Keratinocyte (primary cell): ENCODE results near the gene CNPY1. TPM values are rescaled to one million over a fixed set of nuclear protein-coding genes. Genes with fewer than 3 reads are reported as not detected.
A peak's percentile ranks its signal among the peaks of the same experiment; 100 is the strongest.

Source experiments
- DNase-seq: peaks from one replicate; pipeline ENCODE4 v3.0.0-alpha.2; 2011; ENCODE audit warnings: low read depth, missing footprints, low spot score
- FAIRE-seq: peaks from 2 replicates; lab custom pipeline; 2011; peaks lifted over from hg19 to GRCh38; lab: Jason Lieb, UNC
- H2AFZ ChIP-seq: 2 replicates; pipeline ENCODE4 v1.6.0; 2012; ENCODE audit warnings: low read length, control low read depth, inconsistent platforms; ENCODE audit not compliant: control insufficient read depth
- H3K27ac ChIP-seq: 2 replicates; pipeline ENCODE4 v1.5.1; 2011; ENCODE audit warnings: low read length; ENCODE audit not compliant: control insufficient read depth, insufficient read depth
- H3K27me3 ChIP-seq: 3 replicates; pipeline ENCODE4 v1.6.0; 2011; ENCODE audit warnings: low read length; ENCODE audit not compliant: control insufficient read depth, insufficient read depth; ENCODE audit errors: extremely low read depth
- H3K36me3 ChIP-seq, 2 experiments: 2 replicates in 1 of 2; 3 replicates in 1 of 2; pipeline ENCODE4 v1.5.1; 2011; ENCODE audit warnings: low read length in 2 of 2, mild to moderate bottlenecking in 1 of 2; ENCODE audit not compliant: control insufficient read depth in 2 of 2, insufficient read depth in 2 of 2; ENCODE audit errors: extremely low read depth in 1 of 2
- H3K4me1 ChIP-seq: 3 replicates; pipeline ENCODE4 v1.5.1; 2011; ENCODE audit warnings: low read length; ENCODE audit not compliant: control insufficient read depth, insufficient read depth; ENCODE audit errors: extremely low read depth
- H3K4me2 ChIP-seq: 3 replicates; pipeline ENCODE4 v1.6.0; 2011; ENCODE audit warnings: low read depth, low read length; ENCODE audit not compliant: control insufficient read depth, insufficient read depth; ENCODE audit errors: extremely low read depth
- H3K4me3 ChIP-seq, 3 experiments: fragments of 200-600 bp in 1 of 3; sonication (generic) in 1 of 3; 2 replicates in 2 of 3; 3 replicates in 1 of 3; pipeline ENCODE4 v1.5.1; 2011 to 2016; ENCODE audit warnings: low read length in 3 of 3, mild to moderate bottlenecking in 3 of 3, control low read depth in 2 of 3, inconsistent platforms in 1 of 3, low read depth in 1 of 3, mixed read lengths in 1 of 3, mixed run types in 1 of 3, moderate library complexity in 1 of 3; ENCODE audit not compliant: control insufficient read depth in 2 of 3, insufficient read depth in 2 of 3; ENCODE audit errors: extremely low read depth in 1 of 3
- H3K79me2 ChIP-seq: 2 replicates; pipeline ENCODE4 v1.6.0; 2012; ENCODE audit warnings: low read length; ENCODE audit not compliant: control insufficient read depth, insufficient read depth
- H3K9ac ChIP-seq: 3 replicates; pipeline ENCODE4 v1.6.0; 2011; ENCODE audit warnings: low read length; ENCODE audit not compliant: control insufficient read depth, insufficient read depth; ENCODE audit errors: extremely low read depth
- H3K9me1 ChIP-seq: 3 replicates; pipeline ENCODE4 v1.6.0; 2011; ENCODE audit warnings: low read length; ENCODE audit not compliant: control insufficient read depth, insufficient read depth; ENCODE audit errors: extremely low read depth
- H3K9me3 ChIP-seq: 2 replicates; pipeline ENCODE4 v1.5.1; 2012; ENCODE audit warnings: low read depth, low read length; ENCODE audit not compliant: control insufficient read depth
- H4K20me1 ChIP-seq: 3 replicates; pipeline ENCODE4 v1.6.0; 2011; ENCODE audit warnings: low read length; ENCODE audit not compliant: control insufficient read depth, insufficient read depth; ENCODE audit errors: extremely low read depth
- CTCF ChIP-seq, 3 experiments: IDR thresholded peaks in 1 of 3; conservative IDR thresholded peaks in 1 of 3; optimal IDR thresholded peaks in 1 of 3; 2 replicates in 2 of 3; 3 replicates in 1 of 3; pipeline versions ENCODE3 to v1.5.1; 2011; ENCODE audit warnings: low read length in 3 of 3, mild to moderate bottlenecking in 3 of 3, moderate library complexity in 2 of 3, control low read depth in 1 of 3, inconsistent platforms in 1 of 3; ENCODE audit not compliant: insufficient read depth in 2 of 3; ENCODE audit errors: extremely low read depth in 1 of 3
- EZH2 ChIP-seq: IDR thresholded peaks from one replicate; pipeline ENCODE4 v1.6.1; 2012; ENCODE audit warnings: inconsistent platforms, mild to moderate bottlenecking, low read length, moderate library complexity
- dilution Hi-C: fragments of 300-500 bp; cut with MboI; formaldehyde crosslinking; loops from one replicate; pipeline ENCODE4 v1.7.0; 2020; ENCODE audit warnings: low sequenced_read_pairs; ENCODE audit not compliant: extremely low pct_ligation_motif_present
- polyA plus RNA-seq, 5 experiments: library from polyadenylated mRNA; depleted of rRNA in 3 of 5; stranded (reverse) in 3 of 5; stranded (forward) in 1 of 5; unstranded in 1 of 5; fragments of >200 nt; gene quantifications; 1 replicate in 1 of 5; 2 replicates in 3 of 5; 3 replicates in 1 of 5; pipeline versions ENCODE4 v1.2.1 to v1.2.3, GENCODE V29; 2011 to 2012; ENCODE audit warnings: missing spikeins in 2 of 5, low read depth in 1 of 5, low replicate concordance in 1 of 5

CNPY1 gene
- polyA plus RNA-seq, 1 donor (not counting 4 experiments of a cell fraction or from before 2014, with no cell fraction given), result not detected

DNA sequence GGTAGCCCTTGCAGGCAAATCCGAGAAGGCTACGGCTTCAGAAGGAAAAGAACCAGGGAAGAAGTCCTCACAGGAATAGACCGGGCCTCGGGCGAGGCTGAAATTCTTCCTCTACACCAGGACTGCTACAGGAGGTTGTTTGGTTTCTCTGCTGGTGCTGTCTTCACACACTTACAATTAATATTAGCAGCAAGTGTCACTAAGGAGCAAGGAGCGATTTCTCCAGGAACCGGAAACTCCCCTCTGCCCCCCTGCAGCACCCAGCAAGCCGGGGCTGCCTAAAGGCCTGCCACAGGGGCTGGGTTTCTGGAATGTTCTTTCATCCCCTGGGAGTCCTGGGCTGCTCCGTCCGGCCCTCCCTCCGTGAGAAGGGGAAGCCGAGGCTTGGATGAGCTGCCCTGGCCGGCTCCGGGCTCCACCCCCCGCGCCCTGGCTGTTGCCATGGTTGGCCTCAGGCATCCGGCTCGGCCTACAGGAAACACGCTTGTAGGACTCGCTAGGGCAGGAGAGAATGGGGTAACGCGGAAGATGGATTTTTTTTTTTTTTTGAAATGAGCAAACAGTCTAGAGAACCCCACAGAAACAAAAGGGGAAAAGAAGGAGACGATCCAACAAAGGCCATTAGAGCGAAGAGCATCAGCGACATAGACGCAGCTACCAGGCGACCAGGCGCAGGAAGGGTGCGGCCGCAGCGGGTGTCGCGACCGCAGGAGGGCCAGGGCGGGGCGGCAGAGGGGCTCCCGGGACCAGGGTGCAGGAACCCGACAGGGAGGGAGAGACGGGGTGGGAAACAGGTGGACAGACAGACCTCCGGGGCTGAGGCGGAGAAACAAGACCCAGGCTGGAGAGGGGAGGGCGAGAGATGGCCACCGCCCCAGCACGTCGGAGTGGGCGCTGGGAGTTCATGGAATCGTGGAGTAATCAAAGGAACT lies 55.4 kb downstream of the CNPY1 start:
- Histone ChIP-seq H3K27ac (no peak overlapping the region), H3K4me3 (peak overlapping the region in 1 of 3 experiments; percentile 18), H3K4me2 (peak overlapping the region; percentile 11), H3K79me2 (no peaks in the 10 kb centered on the region), H3K27me3 (peaks cover 9% of the 10 kb centered on the region), H3K36me3 (no peaks in the 10 kb centered on the region), H3K4me1 (no peaks in the 10 kb centered on the region), H3K9me1 (no peaks in the 10 kb centered on the region), H2AFZ (peak overlapping the region; percentile 70), H3K9ac (no peak overlapping the region), H4K20me1 (no peaks in the 10 kb centered on the region), H3K9me3 (no peaks in the 10 kb centered on the region)
- dilution Hi-C loops, result no loop called here
- no peak for DNase-seq
- no peak for FAIRE-seq
- TF ChIP-seq EZH2, result no peak
- no peak for TF ChIP-seq CTCF (optimal IDR thresholded peaks at IDR 0.05 in 1 of 3, IDR thresholded peaks at IDR 0.05 in 1 of 3, conservative IDR thresholded peaks at IDR 0.05 in 1 of 3; ENCODE audit: extremely low read depth in 1 of 3, insufficient read depth in 2 of 3, low read length in 3 of 3)

DNA sequence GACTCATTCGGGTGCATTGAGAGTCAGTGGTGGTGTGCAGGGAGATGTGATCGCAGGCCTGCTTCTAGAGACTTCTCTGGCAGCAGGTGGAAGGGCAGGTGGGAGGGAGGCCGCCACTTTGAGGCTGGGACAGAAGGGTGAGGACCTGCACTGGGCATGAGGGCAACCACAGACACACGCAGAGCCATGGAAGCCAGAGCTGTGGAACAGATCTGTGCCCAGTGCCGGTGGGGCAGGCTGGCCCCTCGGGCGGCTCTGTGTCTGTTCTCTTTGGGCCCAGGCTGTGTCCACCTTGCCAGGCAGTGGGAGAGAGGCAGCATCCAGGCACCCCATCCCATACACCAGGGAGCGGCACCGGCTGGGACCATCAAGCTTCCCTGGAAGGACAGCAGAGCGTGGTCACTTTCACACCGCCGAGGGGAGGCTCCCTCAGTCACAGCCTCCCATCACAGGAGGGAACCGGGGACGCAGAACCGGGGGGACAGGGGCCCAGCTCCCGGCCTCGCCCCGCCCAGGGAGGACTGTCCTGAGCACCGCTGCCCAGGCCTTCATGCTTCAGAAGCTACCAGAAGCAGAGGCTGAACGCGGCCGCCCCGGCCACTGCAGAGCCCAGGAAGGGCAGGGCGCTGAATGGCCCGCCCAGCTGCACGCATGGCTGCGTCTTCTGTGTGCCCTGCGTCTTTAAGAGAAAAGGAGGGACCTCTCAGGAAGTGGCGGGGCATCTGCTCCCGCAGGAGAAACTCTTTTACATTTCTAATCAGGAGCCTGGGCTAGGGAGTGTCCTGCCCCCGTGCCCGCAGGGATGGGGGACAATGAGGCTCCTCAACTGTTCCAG lies 56.3 kb downstream of the CNPY1 start:
- Histone ChIP-seq H2AFZ (peak overlapping the region; percentile 70), H3K36me3 (no peaks in the 10 kb centered on the region), H3K4me3 (no peak overlapping the region), H3K27ac (no peak overlapping the region), H3K27me3 (peaks cover 9% of the 10 kb centered on the region), H3K79me2 (no peaks in the 10 kb centered on the region), H3K4me2 (peak overlapping the region; percentile 11), H3K4me1 (no peaks in the 10 kb centered on the region), H3K9ac (no peak overlapping the region), H3K9me3 (no peaks in the 10 kb centered on the region), H3K9me1 (no peaks in the 10 kb centered on the region), H4K20me1 (no peaks in the 10 kb centered on the region)
- FAIRE-seq (no peak), DNase-seq (no peak)
- dilution Hi-C loops, result no loop called here
- TF ChIP-seq EZH2 (no peak), CTCF (optimal IDR thresholded peaks at IDR 0.05 in 1 of 3, IDR thresholded peaks at IDR 0.05 in 1 of 3, conservative IDR thresholded peaks at IDR 0.05 in 1 of 3; ENCODE audit: extremely low read depth in 1 of 3, insufficient read depth in 2 of 3, low read length in 3 of 3) (no peak)
